NCI-H1694 (cell line): ENCODE measurements around the gene B4GALNT4.
"Not testable (repeated sequence)": the region's sequence is repeated elsewhere in the genome, so short reads cannot be mapped to it uniquely, and the experiment has no call there.

ENCODE experiments used
- DNase-seq: peaks from one replicate; lab custom pipeline; 2025; lab: John Stamatoyannopoulos, UW

B4GALNT4 gene

GRCh38 chr11:420054-420910 is 51.0 kb downstream of the B4GALNT4 start:
- no peak for DNase-seq

GRCh38 chr11:420911-421321 is 51.6 kb downstream of the B4GALNT4 start:
- no peak for DNase-seq

- no peak for DNase-seq
These were observed 53.0 kb downstream of the B4GALNT4 start for GRCh38 chr11:422249-422656.

GRCh38 chr11:424232-424631 is 54.9 kb downstream of the B4GALNT4 start:
- DNase-seq: no peak

- DNase-seq: not testable (repeated sequence)
These were observed 55.5 kb downstream of the B4GALNT4 start for GRCh38 chr11:424766-425165.

GRCh38 chr11:425301-425700 is 56.0 kb downstream of the B4GALNT4 start:
- no peak for DNase-seq

- DNase-seq: no peak
These were observed 57.6 kb downstream of the B4GALNT4 start for GRCh38 chr11:426851-427250.

- DNase-seq: no peak
These were observed 59.0 kb downstream of the B4GALNT4 start for GRCh38 chr11:428295-428694.

GRCh38 chr11:429391-429790 is 60.1 kb downstream of the B4GALNT4 start:
- no peak for DNase-seq

GRCh38 chr11:429931-430456 is 60.7 kb downstream of the B4GALNT4 start:
- DNase-seq: no peak
